A549 (cell line): ENCODE measurements around the gene RIC1. TPM values are rescaled to one million over a fixed set of nuclear protein-coding genes. Genes with fewer than 3 reads are reported as not detected.
"Not testable (repeated sequence)": the region's sequence is repeated elsewhere in the genome, so short reads cannot be mapped to it uniquely, and the experiment has no call there.

Experiments
- ATAC-seq, 2 experiments: fragments of 200-7000 bp in 1 of 2; fragments of >200 bp in 1 of 2; cut with Nextera tagmentation in 1 of 2; cut with Tn5 transposase in 1 of 2; 3 replicates each; pipeline versions ENCODE4 v1.8.0 to v1.9.1; 2018 to 2020; ENCODE audit warnings: mild to moderate bottlenecking in 1 of 2, moderate library complexity in 1 of 2
- CTCF ChIA-PET: fragments of 300-600 bp; sonication (Branson Sonifier 250); formaldehyde crosslinking; extraction: SDS; loops from one replicate; lab custom pipeline; 2021; ENCODE audit warnings: antibody characterized with exemption, inconsistent platforms; lab: Yijun Ruan, JAX
- POLR2A ChIA-PET: fragments of 350-600 bp; formaldehyde crosslinking; extraction: SDS; loops from one replicate; lab custom pipeline; 2021; ENCODE audit warnings: antibody characterized with exemption, inconsistent platforms; lab: Yijun Ruan, JAX
- DNase-seq, 2 experiments: peaks; one replicate each; pipeline versions ENCODE4 v3.0.0 to v3.0.0-alpha.2; 2011 to 2016; ENCODE audit warnings: low read depth in 1 of 2, low spot score in 1 of 2
- FAIRE-seq: peaks from 2 replicates; lab custom pipeline; 2011; peaks lifted over from hg19 to GRCh38; lab: Jason Lieb, UNC
- H3K27ac ChIP-seq, 2 experiments: fragments of >200 bp; sonication (Bioruptor Twin); formaldehyde crosslinking; 3 replicates each; pipeline ENCODE4 v1.5.1; 2016 to 2017
- H3K4me1 ChIP-seq: fragments of >200 bp; sonication (Bioruptor Twin); formaldehyde crosslinking; 3 replicates; pipeline ENCODE4 v1.6.1; 2016
- H3K4me2 ChIP-seq: fragments of >200 bp; sonication (Bioruptor Twin); formaldehyde crosslinking; 3 replicates; pipeline ENCODE4 v1.6.1; 2016
- H3K4me3 ChIP-seq: fragments of >200 bp; sonication (Bioruptor Twin); formaldehyde crosslinking; 3 replicates; pipeline ENCODE4 v1.5.1; 2016
- H3K9me3 ChIP-seq: fragments of >200 bp; sonication (Bioruptor Twin); formaldehyde crosslinking; 3 replicates; pipeline ENCODE4 v1.6.1; 2016
- CHD2 ChIP-seq: fragments of 150-350 bp; IDR thresholded peaks from 2 replicates; pipeline ENCODE4 v1.6.1; 2014; ENCODE audit warnings: low read length; ENCODE audit not compliant: partially characterized antibody
- EHMT2 ChIP-seq: fragments of 200-600 bp; sonication (generic); IDR thresholded peaks from 2 replicates; pipeline ENCODE4 v1.6.1; 2016; ENCODE audit warnings: antibody characterized with exemption, low read depth, mild to moderate bottlenecking, moderate library complexity
- ESRRA ChIP-seq: fragments of 150-350 bp; IDR thresholded peaks from 2 replicates; pipeline ENCODE4 v1.6.1; 2014; ENCODE audit warnings: mild to moderate bottlenecking, low read length, borderline replicate concordance
- FOSL2 ChIP-seq, 2 experiments: fragments of 450-650 bp in 1 of 2; fragments of >200 bp in 1 of 2; sonication (Bioruptor Twin) in 1 of 2; formaldehyde crosslinking; IDR thresholded peaks; 2 replicates each; pipeline versions ENCODE4 v1.5.0 to v1.6.1; 2016 to 2020; ENCODE audit warnings: mild to moderate bottlenecking in 1 of 2, moderate library complexity in 1 of 2
- GATA3 ChIP-seq: IDR thresholded peaks from 2 replicates; pipeline ENCODE4 v1.6.1; 2012; ENCODE audit warnings: borderline replicate concordance
- JUNB ChIP-seq: fragments of >200 bp; sonication (Bioruptor Twin); formaldehyde crosslinking; IDR thresholded peaks from 2 replicates; pipeline ENCODE4 v1.6.1; 2016
- MAZ ChIP-seq: fragments of 150-350 bp; IDR thresholded peaks from 2 replicates; pipeline ENCODE4 v1.6.1; 2014; ENCODE audit warnings: antibody characterized with exemption, low read depth, low read length, borderline replicate concordance
- MYC ChIP-seq: IDR thresholded peaks from 2 replicates; pipeline ENCODE4 v1.6.1; 2012; ENCODE audit warnings: mild to moderate bottlenecking, inconsistent platforms, low read length, improper control_type of control experiment, borderline replicate concordance
- NR3C1 ChIP-seq: fragments of >200 bp; sonication (Bioruptor Twin); formaldehyde crosslinking; IDR thresholded peaks from 3 replicates; pipeline ENCODE4 v1.6.1; 2017
- POLR2AphosphoS2 ChIP-seq: conservative IDR thresholded peaks from 2 replicates; pipeline ENCODE4 v1.6.1; 2012; ENCODE audit warnings: low read length, improper control_type of control experiment, inconsistent platforms
- RAD21 ChIP-seq, 2 experiments: fragments of >200 bp in 1 of 2; sonication (Bioruptor Twin) in 1 of 2; formaldehyde crosslinking in 1 of 2; IDR thresholded peaks in 1 of 2; conservative IDR thresholded peaks in 1 of 2; 2 replicates in 1 of 2; 3 replicates in 1 of 2; pipeline ENCODE4 v1.6.1; 2012 to 2018; ENCODE audit warnings: inconsistent platforms in 1 of 2
- RFX5 ChIP-seq: fragments of 450-650 bp; IDR thresholded peaks from 2 replicates; pipeline ENCODE4 v1.7.1; 2014; ENCODE audit warnings: antibody characterized with exemption, mild to moderate bottlenecking, moderate library complexity
- SMC3 ChIP-seq: fragments of >200 bp; sonication (Bioruptor Twin); formaldehyde crosslinking; IDR thresholded peaks from 3 replicates; pipeline ENCODE4 v1.6.1; 2018; ENCODE audit warnings: inconsistent platforms
- ZSCAN20 ChIP-seq: fragments of 250-450 bp; sonication (Bioruptor Pico); IDR thresholded peaks from 2 replicates; pipeline ENCODE4 v1.8.0; 2022; ENCODE audit warnings: mild to moderate bottlenecking, moderate library complexity
- WGBS: methylation state at CpG from one replicate; pipeline ENCODE4 v1.1.6; 2017; ENCODE audit errors: missing lambda C conversion rate; 5-methylcytosine and 5-hydroxymethylcytosine counted together
- polyA plus RNA-seq, 4 experiments: library from polyadenylated mRNA; depleted of rRNA in 3 of 4; stranded (reverse); fragments of >200 nt; fragmentation: RNase III in 1 of 4; extraction: RNeasy Plus Mini Kit Qiagen cat#74134 plus additional on column Dnase treatment in 1 of 4; gene quantifications; 2 replicates in 3 of 4; 3 replicates in 1 of 4; pipeline ENCODE4 v1.2.3, GENCODE V29; 2011 to 2017
- TF ChIP-seq, protein P1 (sequence below): fragments of >200 bp; sonication (Bioruptor Twin); formaldehyde crosslinking; IDR thresholded peaks from 3 replicates; pipeline ENCODE4 v1.6.1; 2016
- TF ChIP-seq, protein P2 (sequence below): fragments of >200 bp; sonication (Bioruptor Twin); formaldehyde crosslinking; IDR thresholded peaks from 3 replicates; pipeline ENCODE4 v1.5.1; 2016
- TF ChIP-seq, protein P3 (sequence below): fragments of 200-600 bp; sonication (generic); IDR thresholded peaks from 2 replicates; pipeline ENCODE4 v1.6.1; 2016; ENCODE audit warnings: antibody characterized with exemption, mild to moderate bottlenecking, moderate library complexity

RIC1 gene
- polyA plus RNA-seq, 2 of the 4 experiments (the other 2 are of a cell fraction): 10.7 to 26.8 TPM

DNA sequence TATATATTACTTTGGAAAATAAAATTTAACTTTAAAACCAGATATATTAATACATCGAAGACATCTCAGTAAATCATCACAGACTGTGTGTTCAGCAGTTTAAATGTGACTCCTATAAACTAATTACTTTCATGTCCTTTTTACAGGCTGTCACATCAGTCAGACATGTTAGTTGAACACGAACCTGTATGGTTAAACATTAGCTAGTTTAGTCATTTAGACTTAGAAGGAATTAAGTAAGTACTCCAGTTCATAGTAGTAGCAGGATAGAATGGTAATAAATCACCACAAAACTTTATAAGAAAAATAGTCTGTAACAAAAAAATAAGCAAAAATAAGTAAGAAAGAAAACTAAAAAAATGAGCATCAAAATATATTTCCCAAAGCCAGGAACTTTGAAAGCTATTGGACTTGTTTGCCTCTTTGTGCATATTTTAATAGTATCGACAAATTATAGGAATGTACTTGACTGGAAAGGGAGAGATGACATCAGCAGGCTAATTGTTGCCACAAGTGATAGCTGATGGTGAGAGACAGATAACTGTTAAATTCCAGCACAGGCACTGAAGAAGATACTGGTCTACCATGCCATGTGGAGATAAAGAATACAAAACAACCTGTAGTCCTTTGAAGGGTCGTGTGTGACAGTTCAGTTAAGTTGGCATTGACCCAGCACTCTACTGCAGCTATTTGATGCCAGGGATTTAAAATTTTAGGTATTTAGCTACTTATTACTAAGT is 83.9 kb downstream of the RIC1 start:
- CTCF ChIA-PET: interaction anchor here (1.8 kb wide), 1 partner anchor 112 kb away, joined by 8 read pairs; no protein-coding TSS in a partner anchor
- 32% methylated on average over 4 of the region's 4 CpGs for WGBS
- no peak for FAIRE-seq

DNA sequence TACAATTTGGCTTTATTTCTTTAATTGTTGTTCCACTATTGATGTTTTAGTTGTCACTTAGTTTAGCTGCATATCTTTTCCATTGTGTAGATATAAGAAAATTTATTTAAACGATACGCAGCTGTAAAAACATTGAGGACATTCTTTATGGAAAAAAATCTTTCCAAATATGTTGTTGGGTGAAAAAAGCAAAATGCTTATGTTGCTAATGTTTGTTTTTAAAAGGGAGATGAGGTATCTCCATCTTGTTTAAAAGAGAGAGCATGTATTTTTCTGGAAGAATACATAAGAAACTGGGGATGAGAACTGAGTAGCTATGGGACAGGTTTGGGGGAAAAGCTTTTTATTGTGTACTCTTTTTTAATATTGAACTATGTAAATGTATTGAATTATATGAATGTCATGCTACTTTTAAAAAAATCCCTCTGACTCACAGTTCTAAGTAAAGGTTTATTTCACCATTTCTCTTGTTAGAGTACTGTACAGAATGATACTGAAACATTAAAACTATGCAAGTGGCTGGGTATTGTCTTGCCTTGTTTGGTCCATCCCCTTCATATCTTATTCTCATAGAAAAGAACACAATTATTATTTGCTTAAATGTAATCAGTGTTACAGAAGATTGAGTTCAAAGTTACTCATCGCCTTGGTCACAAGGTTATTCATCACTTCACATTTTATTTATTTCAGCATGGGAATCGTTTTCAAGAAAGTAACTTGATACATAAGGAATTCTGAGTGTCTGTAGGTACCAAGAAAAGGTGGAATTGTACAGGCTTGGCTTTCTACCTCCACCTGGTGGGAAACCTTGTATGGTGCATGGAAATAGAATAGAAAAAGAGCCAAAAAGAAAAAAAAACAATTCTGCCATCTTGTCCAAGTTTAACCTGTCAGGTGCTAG is 85.8 kb downstream of the RIC1 start:
- H3K27ac ChIP-seq: no peak overlapping the region
- DNase-seq: peak in 1 of 2 experiments; percentile 46
- H3K4me2 ChIP-seq: no peak overlapping the region
- no peak overlapping the region for H3K4me3 ChIP-seq
- ChIA-PET CTCF (interaction anchor here (1.2 kb wide), 1 partner anchor 65 kb away, joined by 3 read pairs; no protein-coding TSS in a partner anchor), POLR2A (no interaction called here)
- peak; percentile 34 to 54; a peak in 3 of 6 replicates for ATAC-seq
- WGBS: 66% methylated on average over 4 of the region's 4 CpGs
- peak; percentile 56; the same call in 2 of the 3 replicates for TF ChIP-seq SMC3
- peak; percentile 44 to 46; a peak in 4 of 5 replicates for TF ChIP-seq RAD21 (conservative IDR thresholded peaks at IDR 0.05 in 1 of 2, IDR thresholded peaks at IDR 0.05 in 1 of 2)
- TF ChIP-seq, protein P1, sequence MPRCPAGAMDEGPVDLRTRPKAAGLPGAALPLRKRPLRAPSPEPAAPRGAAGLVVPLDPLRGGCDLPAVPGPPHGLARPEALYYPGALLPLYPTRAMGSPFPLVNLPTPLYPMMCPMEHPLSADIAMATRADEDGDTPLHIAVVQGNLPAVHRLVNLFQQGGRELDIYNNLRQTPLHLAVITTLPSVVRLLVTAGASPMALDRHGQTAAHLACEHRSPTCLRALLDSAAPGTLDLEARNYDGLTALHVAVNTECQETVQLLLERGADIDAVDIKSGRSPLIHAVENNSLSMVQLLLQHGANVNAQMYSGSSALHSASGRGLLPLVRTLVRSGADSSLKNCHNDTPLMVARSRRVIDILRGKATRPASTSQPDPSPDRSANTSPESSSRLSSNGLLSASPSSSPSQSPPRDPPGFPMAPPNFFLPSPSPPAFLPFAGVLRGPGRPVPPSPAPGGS: no peak
- TF ChIP-seq, protein P2, sequence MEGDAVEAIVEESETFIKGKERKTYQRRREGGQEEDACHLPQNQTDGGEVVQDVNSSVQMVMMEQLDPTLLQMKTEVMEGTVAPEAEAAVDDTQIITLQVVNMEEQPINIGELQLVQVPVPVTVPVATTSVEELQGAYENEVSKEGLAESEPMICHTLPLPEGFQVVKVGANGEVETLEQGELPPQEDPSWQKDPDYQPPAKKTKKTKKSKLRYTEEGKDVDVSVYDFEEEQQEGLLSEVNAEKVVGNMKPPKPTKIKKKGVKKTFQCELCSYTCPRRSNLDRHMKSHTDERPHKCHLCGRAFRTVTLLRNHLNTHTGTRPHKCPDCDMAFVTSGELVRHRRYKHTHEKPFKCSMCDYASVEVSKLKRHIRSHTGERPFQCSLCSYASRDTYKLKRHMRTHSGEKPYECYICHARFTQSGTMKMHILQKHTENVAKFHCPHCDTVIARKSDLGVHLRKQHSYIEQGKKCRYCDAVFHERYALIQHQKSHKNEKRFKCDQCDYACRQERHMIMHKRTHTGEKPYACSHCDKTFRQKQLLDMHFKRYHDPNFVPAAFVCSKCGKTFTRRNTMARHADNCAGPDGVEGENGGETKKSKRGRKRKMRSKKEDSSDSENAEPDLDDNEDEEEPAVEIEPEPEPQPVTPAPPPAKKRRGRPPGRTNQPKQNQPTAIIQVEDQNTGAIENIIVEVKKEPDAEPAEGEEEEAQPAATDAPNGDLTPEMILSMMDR: peak; percentile 42
- H3K9me3 ChIP-seq: peaks cover 19% of the 10 kb centered on the region
- H3K4me1 ChIP-seq: peaks cover 28% of the 10 kb centered on the region
- peak; percentile 84 for FAIRE-seq

More for the DNA sequence above, 83.9 kb downstream of the RIC1 start:
- Histone ChIP-seq H3K4me1 (peaks cover 17% of the 10 kb centered on the region; the same call in 2 of the 3 replicates), H3K9me3 (peaks cover 38% of the 10 kb centered on the region), H3K4me3 (no peak overlapping the region), H3K27ac (no peak overlapping the region), H3K4me2 (peak overlapping the region; percentile 27; the same call in 2 of the 3 replicates)
- TF ChIP-seq CHD2: no peak
- TF ChIP-seq JUNB: no peak
- POLR2A ChIA-PET: no interaction called here
- ATAC-seq: no peak
- DNase-seq: no peak

DNA sequence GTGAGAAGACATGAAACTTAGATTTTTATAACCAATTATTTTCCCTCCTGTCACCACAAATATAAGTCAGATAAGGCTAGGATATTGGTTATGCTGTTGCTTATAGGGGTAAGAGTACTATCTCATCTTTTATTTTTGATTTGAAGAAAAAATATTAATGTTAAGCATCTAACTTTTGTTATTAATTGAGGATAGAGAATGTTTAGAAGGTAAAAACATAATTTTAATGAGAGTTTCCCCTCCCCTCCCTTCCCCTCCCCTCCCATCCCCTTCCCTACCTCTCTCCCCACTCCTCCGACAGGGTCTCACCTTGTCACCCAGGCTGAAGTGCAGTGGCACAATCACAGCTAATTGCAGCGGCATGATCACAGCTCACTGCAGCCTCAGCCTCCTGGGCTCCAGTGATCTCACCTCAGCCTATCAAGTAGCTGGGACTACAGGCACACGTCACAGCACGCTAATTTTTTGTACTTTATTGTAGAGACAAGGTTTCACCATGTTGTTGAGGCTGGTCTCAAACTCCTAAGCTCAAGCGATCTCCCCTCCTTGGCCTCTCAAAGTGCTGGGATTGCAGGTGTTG is 86.7 kb downstream of the RIC1 start:
- WGBS: 96% methylated on average over 5 of the region's 5 CpGs
- Histone ChIP-seq H3K27ac (no peak overlapping the region), H3K4me3 (no peak overlapping the region), H3K4me1 (peaks cover 37% of the 10 kb centered on the region), H3K9me3 (peaks cover 19% of the 10 kb centered on the region), H3K4me2 (no peak overlapping the region)
- no peak for ATAC-seq
- POLR2A ChIA-PET: interaction anchor here (0.6 kb wide), 1 partner anchor 17 kb away, joined by 4 read pairs; no protein-coding TSS in a partner anchor
- no peak for FAIRE-seq
- TF ChIP-seq ESRRA (no peak), POLR2AphosphoS2 (no peak), GATA3 (no peak), EHMT2 (no peak), FOSL2 (IDR thresholded peaks at IDR 0.05) (no peak), FOSL2 (CRISPR knock-in tag; IDR thresholded peaks at IDR 0.05) (no peak), CHD2 (no peak), MAZ (no peak), ZSCAN20 (CRISPR knock-in tag) (no peak), NR3C1 (no peak), MYC (no peak), RFX5 (no peak)
- TF ChIP-seq, protein P3, sequence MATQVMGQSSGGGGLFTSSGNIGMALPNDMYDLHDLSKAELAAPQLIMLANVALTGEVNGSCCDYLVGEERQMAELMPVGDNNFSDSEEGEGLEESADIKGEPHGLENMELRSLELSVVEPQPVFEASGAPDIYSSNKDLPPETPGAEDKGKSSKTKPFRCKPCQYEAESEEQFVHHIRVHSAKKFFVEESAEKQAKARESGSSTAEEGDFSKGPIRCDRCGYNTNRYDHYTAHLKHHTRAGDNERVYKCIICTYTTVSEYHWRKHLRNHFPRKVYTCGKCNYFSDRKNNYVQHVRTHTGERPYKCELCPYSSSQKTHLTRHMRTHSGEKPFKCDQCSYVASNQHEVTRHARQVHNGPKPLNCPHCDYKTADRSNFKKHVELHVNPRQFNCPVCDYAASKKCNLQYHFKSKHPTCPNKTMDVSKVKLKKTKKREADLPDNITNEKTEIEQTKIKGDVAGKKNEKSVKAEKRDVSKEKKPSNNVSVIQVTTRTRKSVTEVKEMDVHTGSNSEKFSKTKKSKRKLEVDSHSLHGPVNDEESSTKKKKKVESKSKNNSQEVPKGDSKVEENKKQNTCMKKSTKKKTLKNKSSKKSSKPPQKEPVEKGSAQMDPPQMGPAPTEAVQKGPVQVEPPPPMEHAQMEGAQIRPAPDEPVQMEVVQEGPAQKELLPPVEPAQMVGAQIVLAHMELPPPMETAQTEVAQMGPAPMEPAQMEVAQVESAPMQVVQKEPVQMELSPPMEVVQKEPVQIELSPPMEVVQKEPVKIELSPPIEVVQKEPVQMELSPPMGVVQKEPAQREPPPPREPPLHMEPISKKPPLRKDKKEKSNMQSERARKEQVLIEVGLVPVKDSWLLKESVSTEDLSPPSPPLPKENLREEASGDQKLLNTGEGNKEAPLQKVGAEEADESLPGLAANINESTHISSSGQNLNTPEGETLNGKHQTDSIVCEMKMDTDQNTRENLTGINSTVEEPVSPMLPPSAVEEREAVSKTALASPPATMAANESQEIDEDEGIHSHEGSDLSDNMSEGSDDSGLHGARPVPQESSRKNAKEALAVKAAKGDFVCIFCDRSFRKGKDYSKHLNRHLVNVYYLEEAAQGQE: no peak
- no peak for DNase-seq
- CTCF ChIA-PET: interaction anchor here (0.7 to 1.4 kb wide), 4 partner anchors 14 to 120 kb away, joined by 3 to 6 read pairs (median 4); no protein-coding TSS in a partner anchor

DNA sequence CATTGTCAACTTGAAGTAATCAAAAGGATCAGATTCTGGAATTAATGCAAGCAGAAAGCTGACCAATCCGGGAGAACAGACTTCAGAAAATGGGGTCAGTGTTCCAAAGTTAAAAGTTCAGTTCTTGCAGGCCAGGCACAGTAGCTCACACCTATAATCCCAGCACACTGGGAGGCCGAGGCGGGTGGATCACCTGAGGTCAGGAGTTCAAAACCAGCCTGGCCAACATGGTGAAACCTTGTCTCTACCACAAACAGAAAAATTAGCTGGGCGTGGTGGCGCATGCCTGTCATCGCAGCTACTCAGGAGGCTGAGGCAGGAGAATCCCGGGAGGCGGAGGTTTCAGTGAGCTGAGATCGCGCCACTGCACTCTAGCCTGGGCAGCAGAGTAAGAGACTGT is 88.5 kb downstream of the RIC1 start:
- DNase-seq, H3K4me3 ChIP-seq, CTCF ChIA-PET, FAIRE-seq, H3K27ac ChIP-seq, H3K4me2 ChIP-seq, ATAC-seq, POLR2A ChIA-PET: not testable (repeated sequence)
- peaks cover 19% of the 10 kb centered on the region for H3K9me3 ChIP-seq
- peaks cover 54% of the 10 kb centered on the region for H3K4me1 ChIP-seq
- WGBS: 96% methylated on average over 10 of the region's 10 CpGs
